ENCODE measurements around the gene SUPT5H. TPM values are rescaled to one million over a fixed set of nuclear protein-coding genes. Genes with fewer than 3 reads are reported as not detected.
A peak's percentile ranks its signal among the peaks of the same experiment; 100 is the strongest.

SUPT5H gene
- total and polyA plus RNA-seq, 3 donors from 2014 or later, result 359 to 366 (median 363) TPM

- Histone ChIP-seq H3K4me3 (peak within 1 kb of the TSS; percentile 68 to 92), H3K36me3 (ENCODE audit: low read depth, missing control alignments) (no peaks in the 10 kb centered on the region), H3K9me3 (no peaks in the 10 kb centered on the region), H3K4me1 (peaks cover 45% of the 10 kb centered on the region), H3K27me3 (no peaks in the 10 kb centered on the region), H3K27ac (peak within 1 kb of the TSS; percentile 89 to 95)
- WGBS, 2 donors, result 1% methylated on average over 20 to 49 of the region's 56 CpGs
- DNase-seq, result peak; percentile 94
- intact Hi-C loops (cut with DNase I; ENCODE audit: low total_unique reads), result no loop called here
- peak; percentile 93 for TF ChIP-seq POLR2A (IDR thresholded peaks at IDR 0.05)
- no peak for TF ChIP-seq CTCF (IDR thresholded peaks at IDR 0.05)
These were observed 38.5 kb upstream of the SUPT5H start, which contains the start of gene ZFP36 for GRCh38 chr19:39406656-39407409. ZFP36 (plus strand) TSS chr19:39406847; CDS start chr19:39406905, 58 bp downstream.

DNA sequence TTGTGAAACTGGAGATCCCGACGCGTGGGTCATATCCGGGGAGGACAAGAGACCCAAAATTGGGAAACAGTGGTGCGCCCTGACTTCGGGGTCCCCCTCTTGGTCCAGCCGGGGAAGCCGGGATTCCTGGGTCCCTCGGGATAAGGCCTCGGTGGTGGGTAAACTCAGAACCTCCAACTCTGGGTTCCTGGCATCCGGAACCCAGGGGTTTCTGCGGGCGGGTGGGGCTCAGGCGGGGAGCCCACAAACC, 38.0 kb upstream of the SUPT5H start:
- Histone ChIP-seq H3K36me3 (ENCODE audit: low read depth, missing control alignments) (no peaks in the 10 kb centered on the region), H3K4me3 (peak overlapping the region; percentile 68 to 92), H3K27me3 (no peaks in the 10 kb centered on the region), H3K27ac (peak overlapping the region; percentile 89 to 95), H3K4me1 (peaks cover 42% of the 10 kb centered on the region), H3K9me3 (no peaks in the 10 kb centered on the region)
- DNase-seq, result no peak
- intact Hi-C loops (cut with DNase I; ENCODE audit: low total_unique reads), result no loop called here
- TF ChIP-seq POLR2A (IDR thresholded peaks at IDR 0.05), result no peak
- WGBS, 2 donors, result 5% methylated on average over 14 of the region's 14 CpGs; no CpG with 5 or more reads in 1 of the 2 donors

DNA sequence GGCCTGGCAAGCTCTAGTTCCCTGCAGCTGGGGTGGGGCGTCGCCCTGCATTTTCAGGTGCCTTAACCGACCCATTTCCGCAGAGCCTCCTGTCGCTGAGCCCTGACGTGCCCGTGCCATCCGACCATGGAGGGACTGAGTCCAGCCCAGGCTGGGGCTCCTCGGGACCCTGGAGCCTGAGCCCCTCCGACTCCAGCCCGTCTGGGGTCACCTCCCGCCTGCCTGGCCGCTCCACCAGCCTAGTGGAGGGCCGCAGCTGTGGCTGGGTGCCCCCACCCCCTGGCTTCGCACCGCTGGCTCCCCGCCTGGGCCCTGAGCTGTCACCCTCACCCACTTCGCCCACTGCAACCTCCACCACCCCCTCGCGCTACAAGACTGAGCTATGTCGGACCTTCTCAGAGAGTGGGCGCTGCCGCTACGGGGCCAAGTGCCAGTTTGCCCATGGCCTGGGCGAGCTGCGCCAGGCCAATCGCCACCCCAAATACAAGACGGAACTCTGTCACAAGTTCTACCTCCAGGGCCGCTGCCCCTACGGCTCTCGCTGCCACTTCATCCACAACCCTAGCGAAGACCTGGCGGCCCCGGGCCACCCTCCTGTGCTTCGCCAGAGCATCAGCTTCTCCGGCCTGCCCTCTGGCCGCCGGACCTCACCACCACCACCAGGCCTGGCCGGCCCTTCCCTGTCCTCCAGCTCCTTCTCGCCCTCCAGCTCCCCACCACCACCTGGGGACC, 37.6 kb upstream of the SUPT5H start:
- intact Hi-C loops (cut with DNase I; ENCODE audit: low total_unique reads), result no loop called here
- Histone ChIP-seq H3K4me3 (peak overlapping the region; percentile 68 to 92), H3K36me3 (ENCODE audit: low read depth, missing control alignments) (no peaks in the 10 kb centered on the region), H3K27ac (peak overlapping the region; percentile 89 to 95), H3K9me3 (no peaks in the 10 kb centered on the region), H3K27me3 (no peaks in the 10 kb centered on the region), H3K4me1 (peaks cover 41% of the 10 kb centered on the region)
- TF ChIP-seq POLR2A (IDR thresholded peaks at IDR 0.05), result no peak
- no peak for DNase-seq
- WGBS, 2 donors, result 33 to 36% methylated on average over 1 to 34 of the region's 40 CpGs

- TF ChIP-seq POLR2A (IDR thresholded peaks at IDR 0.05) (no peak), CTCF (IDR thresholded peaks at IDR 0.05) (no peak)
- no peaks in the 10 kb centered on the region for H3K9me3 ChIP-seq
- H3K27me3 ChIP-seq, result no peaks in the 10 kb centered on the region
- 11 to 43% methylated on average over 8 to 20 of the region's 20 CpGs for WGBS, 2 donors
- H3K27ac ChIP-seq, result peak overlapping the region; percentile 89 to 95
- peaks cover 33% of the 10 kb centered on the region for H3K4me1 ChIP-seq
- no peak for DNase-seq
- no peaks in the 10 kb centered on the region for H3K36me3 ChIP-seq (ENCODE audit: low read depth, missing control alignments)
- intact Hi-C loops (cut with DNase I; ENCODE audit: low total_unique reads), result no loop called here
- H3K4me3 ChIP-seq, result peak overlapping the region; percentile 68 to 92
These were observed 36.8 kb upstream of the SUPT5H start for GRCh38 chr19:39408392-39409207.

DNA sequence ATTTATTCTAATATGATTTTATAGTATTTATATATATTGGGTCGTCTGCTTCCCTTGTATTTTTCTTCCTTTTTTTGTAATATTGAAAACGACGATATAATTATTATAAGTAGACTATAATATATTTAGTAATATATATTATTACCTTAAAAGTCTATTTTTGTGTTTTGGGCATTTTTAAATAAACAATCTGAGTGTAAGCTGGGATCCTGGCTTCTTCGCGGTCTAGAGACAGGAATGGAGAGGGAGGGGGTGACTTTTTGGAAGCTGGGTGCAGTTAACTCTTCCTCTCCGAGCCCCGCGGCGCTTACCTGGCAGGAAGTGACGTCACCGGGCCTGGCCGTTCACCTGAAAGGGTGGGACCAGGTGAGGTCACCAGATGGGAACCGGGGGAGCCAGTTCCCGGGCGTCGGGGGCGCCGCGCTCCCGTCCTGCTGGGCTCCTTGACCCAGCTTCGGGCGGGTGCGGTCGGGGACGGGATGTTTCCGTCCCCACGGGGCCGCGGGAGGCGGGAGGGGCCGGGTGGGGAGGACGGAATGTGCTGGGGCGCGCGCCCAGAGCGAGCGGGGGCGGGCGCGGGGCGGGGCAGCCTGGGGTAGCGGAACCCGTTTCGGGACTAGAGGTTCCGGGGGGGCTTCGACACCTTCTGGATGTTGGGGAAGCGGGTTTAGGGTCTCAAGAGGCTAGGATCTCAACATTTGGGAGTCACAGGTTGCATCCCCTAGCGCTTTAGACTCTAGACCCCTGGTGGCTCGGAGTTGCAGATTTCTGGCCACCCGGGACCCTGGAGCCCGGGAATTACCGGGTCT, 36.0 kb upstream of the SUPT5H start:
- no peaks in the 10 kb centered on the region for H3K9me3 ChIP-seq
- peak overlapping the region; percentile 68 to 92 for H3K4me3 ChIP-seq
- no peaks in the 10 kb centered on the region for H3K27me3 ChIP-seq
- WGBS, 2 donors, result 1% methylated on average over 13 to 29 of the region's 52 CpGs
- no peaks in the 10 kb centered on the region for H3K36me3 ChIP-seq (ENCODE audit: low read depth, missing control alignments)
- H3K27ac ChIP-seq, result peak overlapping the region; percentile 89 to 95
- TF ChIP-seq POLR2A (IDR thresholded peaks at IDR 0.05) (no peak), CTCF (IDR thresholded peaks at IDR 0.05) (no peak)
- intact Hi-C loops (cut with DNase I; ENCODE audit: low total_unique reads), result no loop called here
- peaks cover 30% of the 10 kb centered on the region for H3K4me1 ChIP-seq
- peak; percentile 90 for DNase-seq
